ENCODE data around the gene IFITM10.

The IFITM10 gene

DNA sequence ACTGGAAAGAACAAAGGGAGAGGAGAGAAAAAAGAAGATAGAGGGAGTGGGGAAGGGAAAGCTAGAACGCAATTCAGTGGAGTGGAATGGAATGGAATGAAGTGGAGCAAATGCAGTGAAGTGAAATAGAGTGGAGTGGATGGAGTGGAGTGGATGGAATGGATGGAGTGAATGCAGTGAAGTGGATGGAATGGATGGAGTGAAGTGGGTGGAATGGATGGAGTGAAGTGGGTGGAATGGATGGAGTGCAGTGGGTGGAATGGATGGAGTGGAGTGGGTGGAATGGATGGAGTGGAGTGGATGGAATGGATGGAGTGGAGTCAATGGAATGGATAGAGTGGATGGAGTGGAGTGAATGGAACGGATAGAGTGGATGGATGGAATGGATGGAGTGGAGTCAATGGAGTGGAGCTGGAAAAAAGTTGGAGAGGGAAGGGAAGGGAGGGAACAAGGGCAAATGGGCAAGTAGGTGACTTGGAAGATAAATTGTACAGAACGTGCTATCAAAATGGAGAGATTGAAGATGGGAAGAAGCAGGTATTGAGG lies 13.9 kb downstream of the IFITM10 start:
- DNase-seq = no peak

DNA sequence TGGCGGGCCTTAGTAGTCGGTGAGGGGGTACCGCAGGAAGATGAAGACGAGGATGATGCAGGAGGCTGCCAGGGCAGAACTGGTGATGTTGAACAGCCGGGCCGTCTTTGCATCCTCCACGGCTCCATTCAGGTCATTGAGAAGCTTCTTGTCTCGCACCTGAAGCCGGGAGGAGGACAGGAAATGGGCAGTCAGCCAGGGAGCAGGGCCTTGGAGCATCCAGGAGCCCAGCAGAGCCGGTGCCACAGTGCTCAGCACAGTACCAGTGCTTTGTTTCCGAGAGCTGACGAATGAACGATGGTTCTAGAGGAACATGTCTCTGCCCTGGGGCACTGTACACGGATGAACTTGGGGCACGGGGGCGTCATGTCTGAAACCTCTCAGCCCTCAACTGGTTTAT lies 15.1 kb downstream of the IFITM10 start:
- DNase-seq = no peak

DNA sequence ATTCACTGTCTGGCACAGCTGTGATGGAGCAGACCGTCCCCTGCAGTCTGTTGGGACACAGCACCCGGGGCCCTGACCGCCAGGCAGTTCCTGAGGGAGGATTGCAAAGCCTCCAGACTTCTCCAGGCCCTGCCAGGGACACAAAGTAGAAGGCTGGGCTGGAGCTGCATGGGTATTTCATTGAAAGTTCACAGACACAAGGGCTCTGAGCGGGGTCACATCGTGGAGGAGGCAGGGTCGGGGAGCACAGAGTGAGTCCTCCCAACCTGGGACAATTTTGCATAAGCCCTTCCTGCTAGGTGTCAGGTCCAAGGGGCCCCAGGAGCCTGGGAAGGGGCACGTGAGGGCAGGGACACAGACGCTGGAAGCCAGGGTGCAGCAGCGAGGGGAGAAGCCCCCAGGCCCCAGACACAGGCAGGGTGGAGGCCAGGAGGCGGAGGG lies 15.7 kb downstream of the IFITM10 start:
- no peak for DNase-seq

DNA sequence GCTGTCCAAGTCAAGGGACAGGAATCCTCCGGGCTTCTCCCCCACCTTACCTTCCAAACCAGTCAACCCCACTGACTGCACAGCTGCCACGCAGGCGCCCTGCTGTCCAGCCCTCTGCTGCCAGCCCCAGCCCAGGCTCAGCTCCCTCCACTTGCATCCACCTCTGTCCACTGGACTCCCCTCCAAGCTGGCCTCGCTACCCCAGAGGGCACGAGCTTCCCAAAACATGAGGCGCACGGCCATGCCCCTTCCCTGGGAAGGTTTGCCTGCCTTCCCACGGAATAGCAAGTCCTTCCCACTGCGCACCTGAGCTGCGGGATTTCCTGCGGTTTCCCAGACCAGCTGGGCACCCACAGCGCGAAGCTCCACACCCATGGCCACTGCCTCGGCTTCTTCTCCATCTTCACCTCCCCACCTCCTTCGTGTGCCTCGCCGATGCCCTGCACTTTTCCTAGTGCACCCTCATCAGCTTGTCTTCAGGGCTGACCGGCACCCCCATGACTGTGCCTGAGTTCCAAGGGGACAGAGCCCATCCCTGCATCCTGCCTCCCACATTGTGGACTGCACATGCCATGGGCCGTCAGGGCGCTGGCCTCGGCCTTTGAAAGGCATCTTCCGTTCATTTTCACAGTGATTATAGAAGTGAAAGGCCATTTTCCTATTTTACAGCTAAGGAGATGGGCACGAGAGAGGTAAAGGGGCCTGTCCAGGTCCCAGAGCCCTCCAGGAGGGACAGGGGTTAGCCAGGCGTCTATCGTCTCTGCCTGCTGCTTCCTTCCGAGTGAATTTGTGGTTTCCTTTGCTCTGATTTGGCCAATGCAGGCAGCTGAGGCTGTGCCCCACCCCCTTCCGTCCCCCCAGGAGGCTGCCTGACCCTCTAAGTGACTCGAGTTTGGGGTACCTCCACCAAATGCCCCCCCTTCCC lies 16.4 kb downstream of the IFITM10 start:
- DNase-seq = no peak

DNA sequence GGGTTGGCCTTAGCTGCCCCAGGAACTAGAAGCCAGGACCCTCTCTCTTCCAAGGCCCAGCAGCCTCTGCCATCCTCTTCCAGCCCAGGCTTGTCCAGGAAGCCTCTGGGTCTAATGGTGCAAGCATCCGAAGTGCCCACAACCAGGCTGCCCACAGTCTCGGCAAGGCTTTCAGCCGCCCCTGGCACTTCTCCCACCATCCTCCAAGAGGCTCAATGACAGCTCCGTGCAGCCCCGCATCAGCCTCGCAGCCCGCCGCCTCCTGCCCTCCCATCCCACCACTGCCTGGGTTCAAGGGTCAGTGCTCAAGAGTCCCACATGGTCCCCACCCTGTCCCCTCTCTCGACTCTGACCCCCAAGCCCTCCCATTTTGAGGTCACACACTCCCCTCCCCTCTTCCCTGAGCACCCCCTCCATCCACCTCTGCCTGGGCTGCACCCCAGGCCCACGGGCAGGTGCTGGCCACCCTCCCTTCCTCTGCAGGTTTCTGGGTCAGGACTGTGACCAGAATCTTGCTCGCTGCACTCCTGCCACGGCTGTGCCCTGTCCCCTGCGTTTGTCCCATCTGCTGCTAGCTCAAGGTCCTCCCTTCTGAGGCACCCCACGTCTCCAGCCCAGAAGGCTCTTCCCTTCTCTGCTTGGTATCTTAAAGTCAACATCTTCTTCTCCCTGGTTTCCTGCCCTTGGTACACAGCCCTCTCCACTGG lies 17.2 kb downstream of the IFITM10 start:
- no peak for DNase-seq

DNA sequence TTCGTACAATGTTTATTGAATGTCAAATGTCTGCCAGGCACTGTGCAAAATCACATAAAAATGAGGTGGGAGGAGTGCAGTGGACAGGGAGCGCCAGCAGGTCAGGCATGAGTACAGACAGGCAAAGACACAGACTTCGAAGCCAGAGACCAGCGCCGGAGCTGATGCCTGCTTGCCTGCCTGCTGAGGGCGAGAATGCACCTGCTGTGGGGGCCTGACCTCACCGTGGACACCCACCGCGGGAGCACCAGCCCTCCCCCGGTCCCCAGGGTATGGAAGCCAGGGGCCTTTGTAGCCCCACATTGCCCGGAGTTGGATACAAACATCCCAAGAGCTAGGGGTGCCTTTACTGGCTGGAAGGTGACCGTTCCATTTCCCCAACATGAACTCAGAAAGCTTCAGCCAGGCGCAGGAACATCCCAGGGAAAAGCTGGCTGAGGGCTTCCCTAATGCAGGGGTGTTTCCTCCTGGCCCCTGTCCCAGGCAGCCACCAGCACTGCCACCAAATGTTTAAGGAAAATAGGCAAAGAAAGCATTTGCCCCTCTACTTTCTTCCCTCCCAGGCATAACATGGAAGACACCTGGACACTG lies 17.9 kb downstream of the IFITM10 start:
- DNase-seq = no peak

DNA sequence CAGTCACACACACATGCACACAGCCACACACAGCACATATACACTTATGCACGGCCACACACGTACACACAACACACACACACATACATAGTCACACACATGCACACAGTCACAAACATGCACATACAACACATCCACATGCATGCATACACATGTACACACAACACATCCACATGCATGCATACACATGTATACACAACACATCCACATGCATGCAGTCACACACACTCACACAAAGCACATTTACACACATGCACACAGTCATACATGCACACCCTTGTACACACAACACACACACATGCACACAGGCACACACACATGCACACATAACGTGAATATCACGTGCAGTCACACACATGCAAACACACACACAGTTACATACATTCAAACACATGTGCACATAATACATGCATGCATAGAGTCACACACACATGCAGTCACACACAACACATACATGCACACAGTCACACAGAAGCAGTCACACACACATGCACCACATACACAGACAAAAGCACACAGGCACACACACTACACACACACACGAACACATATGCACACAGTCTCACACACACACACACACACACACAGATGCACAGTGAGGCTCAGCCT lies 18.8 kb downstream of the IFITM10 start:
- no peak for DNase-seq

DNA sequence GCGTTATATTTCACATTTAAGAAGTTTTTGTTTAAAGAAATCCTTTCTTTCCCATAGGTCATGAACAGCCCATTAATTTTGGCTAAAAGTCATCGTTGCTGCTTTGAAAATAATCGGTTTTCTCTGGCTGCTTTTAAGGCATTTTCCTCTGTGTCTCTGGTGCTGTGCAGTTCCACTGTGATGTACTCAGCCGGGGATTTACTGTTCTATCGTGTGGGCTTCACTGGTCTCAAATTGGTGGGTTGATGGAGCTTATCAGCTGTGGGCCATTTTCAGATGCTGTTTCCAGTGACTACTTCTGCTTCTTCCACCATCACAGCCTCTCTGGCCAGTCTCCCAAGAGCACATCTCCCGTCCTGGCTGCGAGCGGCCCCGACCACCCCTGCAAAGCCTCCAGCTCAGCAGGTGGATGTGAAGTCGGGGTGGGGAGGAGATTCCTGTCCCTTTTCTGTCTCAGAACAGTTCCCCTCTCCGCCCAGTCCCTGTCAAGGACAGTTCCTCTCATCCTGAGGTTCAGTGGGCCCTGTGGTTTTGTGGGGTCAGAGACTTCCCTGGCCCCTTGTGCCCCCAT lies 20.3 kb downstream of the IFITM10 start:
- no peak for DNase-seq

DNA sequence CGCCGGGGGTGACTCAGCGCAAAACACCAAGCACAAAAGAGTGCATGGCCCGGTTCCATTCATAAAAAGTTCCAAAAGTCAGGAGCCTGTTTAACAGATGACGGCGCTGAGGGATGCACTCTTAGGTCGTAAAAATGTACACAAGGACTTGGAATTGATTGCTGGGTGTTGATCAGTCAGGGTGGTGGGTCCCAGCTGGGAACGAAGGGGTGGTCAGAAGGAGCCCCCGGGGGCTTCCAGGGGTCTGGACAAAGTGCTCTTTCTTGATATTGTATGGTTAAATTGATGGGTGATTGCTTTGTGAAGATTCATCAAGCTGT lies 20.7 kb downstream of the IFITM10 start:
- DNase-seq = no peak

DNA sequence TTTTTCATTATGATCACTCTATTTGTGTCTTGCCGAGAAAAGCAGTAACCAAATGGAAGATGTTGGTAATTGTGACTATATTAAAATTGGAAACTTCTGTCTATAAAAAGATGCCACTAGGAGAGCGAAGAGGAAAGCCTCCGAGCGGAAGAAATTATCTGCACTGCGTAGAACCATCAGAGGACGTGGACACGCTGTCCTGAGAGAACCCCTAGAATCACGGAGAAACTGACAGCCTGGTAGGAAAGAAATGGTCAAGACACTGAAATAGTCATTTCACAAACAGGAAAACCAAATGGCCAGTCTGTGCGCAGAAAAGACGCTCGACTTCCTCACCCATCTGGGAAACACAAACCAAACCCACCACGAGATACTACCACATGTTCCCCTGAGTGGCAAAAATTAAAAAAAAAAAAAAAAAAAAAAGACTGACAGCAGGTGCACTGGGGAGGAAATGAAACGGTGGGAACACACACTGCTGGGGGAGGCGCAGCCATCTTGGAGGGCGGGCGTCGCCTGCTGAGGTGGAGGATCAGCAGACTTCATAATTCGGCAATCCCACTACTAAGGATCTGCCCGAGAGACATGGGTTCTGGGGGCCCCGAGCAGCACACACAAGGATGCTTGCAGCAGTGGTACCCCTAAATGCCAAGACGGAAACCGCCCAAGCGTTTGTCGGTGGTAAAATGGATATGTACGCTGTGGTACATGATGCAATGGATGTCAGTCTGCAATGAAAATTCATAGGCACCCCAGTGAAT lies 21.3 kb downstream of the IFITM10 start:
- no peak for DNase-seq

DNA sequence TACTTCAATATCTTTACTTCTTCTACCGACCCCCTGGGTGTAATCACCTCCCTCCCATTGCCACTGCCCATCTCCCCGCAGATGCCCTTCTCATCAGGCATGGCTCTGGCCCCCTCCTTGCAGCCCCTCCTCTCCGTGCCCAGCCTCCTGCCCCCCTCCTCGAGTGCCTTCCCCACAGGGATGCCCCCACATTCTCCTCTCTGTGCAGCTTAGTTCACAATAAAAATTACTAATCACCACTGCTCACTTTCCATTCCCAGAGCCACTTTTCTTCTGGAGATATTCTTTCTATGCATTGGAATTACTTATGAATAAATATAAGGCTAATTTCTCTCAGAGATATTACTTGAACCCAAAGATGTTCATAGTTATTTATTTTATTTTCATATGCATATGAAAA lies 22.1 kb downstream of the IFITM10 start:
- DNase-seq = no peak

DNA sequence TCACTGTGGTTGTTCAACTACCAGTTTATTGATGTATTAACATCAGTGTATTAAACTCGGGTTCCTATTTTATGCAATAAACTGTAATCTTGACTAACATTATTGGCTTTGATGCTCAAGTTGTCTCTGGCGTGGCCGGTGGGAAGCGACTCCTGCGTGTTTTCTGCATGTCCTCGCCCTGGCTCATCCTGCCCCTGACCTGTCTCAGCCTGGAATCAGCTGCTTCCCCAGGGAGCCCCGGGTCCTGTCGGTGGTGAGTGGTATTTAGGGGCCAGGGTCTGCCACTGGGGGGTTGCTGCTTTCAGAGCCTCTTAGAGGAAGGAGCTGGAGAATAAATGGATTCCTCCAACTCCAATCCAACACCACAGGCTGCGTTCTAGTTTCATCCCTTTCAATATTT lies 22.5 kb downstream of the IFITM10 start:
- no peak for DNase-seq

DNA sequence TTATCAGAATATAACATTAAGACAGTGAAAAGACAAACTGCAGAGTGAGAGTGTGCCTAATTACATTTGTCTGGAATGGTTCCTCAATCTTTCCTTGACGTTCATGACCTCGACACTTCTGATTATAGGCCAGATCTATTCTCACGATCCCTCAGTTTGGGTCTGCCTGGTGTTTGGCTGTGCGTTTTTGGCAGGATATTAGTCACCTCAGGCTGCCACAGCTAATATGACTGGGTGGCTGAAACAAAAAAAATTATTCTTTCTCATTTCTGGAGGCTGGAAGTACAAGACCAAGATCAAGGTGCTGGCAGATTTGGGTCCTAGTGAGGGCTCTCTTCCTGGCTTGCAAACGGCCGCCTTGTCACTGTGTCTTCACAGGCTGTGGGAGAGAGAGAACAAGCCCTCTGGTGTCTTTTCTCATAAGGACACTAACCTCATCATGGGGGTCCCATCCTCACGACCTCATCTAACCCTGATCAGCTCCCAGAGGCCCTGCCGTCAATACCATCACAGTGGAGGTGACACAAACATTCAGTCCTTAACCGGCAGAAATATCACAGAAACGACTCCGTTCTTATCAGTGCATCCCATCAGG lies 23.2 kb downstream of the IFITM10 start:
- no peak for DNase-seq

DNA sequence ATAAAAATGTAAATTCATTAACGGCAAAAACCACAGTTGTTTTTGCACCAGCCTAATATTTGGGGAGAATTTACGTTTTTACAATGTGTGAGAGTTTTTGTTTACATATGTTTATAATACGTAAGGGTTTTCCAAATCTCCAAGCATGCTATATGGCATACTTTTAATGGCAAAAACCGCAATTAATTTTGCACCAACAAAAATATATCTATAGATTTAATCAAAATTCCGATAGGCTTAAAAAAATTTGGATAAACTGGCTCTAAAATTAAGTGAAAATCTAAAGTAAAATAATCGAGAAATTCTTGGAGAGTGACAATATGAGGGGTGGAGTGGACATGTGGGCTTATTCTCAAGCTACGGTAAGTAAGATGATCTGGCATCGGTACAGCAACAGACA lies 30.6 kb downstream of the IFITM10 start:
- no peak for DNase-seq

DNA sequence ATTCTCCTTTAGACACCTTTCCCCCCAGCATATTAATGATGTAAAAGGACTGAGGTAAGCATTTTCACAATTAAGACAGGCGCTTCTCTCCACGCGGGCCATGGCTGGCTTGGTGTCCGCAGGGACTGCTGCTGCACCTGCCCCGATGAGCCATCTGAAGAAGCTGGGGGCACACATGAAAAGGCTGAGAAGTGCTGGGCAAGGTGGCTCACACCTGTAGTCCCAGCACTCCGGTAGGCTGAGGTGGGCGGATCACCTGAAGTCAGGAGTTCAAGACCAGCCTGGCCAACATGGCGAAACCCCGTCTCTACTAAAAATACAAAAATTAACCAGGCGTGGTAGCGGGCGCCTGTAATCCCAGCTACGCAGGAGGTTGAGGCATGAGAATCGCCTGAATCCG lies 32.1 kb downstream of the IFITM10 start:
- no peak for DNase-seq

DNA sequence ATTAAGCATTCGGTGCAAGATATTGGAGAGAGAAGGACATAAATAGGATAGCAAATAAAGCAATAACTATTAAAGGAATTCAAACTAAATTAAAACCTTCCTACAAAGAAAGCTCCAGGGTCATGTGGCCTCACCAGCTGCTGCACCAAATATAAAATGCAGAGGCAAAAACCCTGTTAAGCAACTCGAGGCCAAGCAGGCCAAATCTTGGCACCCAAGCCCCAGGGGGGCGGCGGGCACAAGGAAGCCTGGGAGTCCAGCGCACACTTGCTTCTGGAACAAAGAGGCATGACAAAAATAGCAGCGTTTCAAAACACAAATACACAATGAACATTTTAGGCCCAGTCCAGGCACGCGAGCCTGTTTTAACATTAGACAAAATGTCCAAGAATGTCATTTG lies 32.6 kb downstream of the IFITM10 start:
- DNase-seq = no peak

DNA sequence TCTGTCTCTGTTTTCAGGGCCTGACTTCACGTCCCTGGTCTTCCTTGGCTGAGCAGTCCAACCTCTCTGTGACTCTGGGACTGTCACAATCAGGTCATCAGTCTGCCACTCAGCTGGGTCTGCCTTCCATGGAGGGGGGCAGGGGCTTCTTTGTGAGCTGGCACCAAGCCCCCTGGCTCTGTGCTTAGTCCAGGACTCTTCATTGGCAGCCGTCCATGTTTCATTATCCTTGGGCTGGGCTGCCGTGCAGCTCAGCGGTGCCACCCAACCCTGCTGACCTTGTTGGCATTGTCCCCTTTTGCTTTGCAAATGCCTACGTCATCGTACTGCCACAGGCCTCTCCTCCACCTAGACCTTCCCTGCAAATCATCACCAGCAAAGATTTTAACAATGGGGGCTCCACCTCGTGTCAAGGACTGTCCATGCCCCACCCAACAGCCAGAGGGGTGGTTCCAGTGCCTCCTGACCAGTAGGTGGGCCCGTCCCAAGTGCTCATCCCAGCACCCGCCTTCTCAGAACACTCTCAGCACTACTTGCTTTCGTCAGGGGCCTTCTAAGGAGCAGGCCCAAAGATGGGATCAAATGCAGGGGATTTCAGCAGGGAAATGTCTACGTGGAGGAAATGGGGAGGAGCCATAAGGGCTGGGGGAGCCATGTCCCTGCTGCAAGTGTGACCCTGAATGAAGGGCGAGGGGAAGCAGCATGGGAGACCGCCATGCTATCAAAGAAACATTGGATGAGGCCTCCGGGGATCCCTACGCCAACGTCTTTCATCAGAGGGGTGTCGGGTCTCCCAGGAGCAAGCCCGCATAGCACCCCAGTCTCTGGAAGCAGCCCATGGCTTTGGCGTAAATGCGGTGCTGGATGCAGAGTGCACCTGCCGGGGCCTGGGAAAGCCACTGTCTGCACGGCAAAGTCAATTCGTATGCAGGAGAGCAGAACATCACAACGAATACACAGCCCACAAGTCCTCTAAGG lies 35.2 kb downstream of the IFITM10 start:
- no peak for DNase-seq

DNA sequence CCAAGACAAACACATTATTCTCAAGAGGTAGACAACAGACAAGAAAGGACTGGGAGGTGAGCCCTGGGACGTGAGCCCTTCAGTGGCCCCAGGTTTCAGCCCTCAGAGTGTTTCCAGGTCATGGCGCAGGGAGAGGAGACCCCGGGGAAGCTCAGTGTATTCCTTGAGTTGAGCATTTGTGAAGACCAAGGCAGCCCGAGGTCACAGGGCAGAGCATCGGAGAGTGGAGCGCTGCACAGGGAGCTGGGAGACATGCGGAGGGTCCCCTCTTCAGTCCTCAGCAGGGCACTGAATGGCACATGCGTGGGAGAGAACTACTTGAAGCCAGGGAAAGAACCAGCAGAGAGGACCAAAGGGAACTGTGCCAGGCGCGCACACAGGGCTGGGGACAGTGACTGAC lies 41.7 kb downstream of the IFITM10 start:
- DNase-seq = no peak

DNA sequence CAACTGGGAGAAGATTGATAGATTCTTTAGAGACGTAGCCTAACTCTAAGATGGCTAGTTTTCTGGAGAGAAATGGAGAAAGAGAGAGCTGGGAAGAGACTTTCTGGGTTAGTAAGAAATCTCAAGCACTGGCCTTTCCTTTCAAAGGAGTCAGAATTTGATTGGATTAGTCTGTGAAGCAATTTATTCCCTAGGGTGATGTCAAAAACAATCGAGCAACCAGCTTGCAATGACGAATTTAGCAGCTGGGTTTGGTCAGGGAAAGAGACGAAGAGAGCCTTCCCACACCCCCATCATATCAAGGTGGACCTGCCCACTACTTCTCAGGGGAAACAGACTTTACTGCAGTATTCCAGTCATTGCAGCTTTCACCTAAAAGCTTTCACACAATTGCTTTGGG lies 42.6 kb downstream of the IFITM10 start:
- no peak for DNase-seq

DNA sequence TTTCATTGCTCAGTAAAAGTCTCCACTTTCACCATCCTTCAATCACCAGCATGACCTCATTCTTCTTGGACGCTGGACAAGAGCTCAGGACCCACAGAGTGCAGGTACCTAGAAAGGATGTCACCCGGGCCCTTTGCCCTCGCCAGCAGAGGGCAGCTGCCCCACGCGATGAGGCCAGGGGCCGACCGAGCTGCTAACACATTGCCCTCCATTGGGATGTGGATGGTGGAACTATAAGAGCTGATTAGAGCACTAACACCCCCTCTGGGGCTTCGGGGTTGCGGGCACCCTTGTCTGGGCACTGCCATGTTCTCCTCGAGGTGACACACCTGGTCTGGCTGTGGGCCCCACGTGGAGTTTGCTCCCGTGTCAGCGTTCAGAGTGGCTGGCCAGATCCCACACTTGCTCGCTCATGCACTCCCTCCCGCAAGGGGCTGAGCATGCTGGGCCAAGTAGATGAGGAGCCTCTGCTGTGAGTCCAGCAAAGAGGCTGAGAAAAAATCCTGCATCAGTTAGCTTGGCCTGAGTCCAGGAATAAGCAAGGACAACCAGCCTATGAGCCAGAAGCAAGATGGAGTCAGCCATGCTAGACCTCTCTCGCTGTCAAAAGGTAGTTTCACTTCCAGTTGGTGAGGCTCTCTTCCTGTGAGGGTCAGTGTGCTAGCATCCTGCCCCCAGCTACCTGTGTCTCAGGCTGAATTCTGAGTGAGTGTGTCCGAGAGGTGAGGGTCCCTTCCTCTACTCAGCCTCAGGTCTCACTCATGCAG lies 43.6 kb downstream of the IFITM10 start:
- DNase-seq = peak in 1 of 2 experiments; percentile 6

Data from NCI-H524 (cell line).